ENCODE measurements around the gene ABCB11. TPM values are rescaled to one million over a fixed set of nuclear protein-coding genes. Genes with fewer than 3 reads are reported as not detected.

Gene ABCB11
- total and polyA plus RNA-seq, 10 donors, result 0.03 to 0.32 (median 0.12) TPM; not detected in 3

DNA sequence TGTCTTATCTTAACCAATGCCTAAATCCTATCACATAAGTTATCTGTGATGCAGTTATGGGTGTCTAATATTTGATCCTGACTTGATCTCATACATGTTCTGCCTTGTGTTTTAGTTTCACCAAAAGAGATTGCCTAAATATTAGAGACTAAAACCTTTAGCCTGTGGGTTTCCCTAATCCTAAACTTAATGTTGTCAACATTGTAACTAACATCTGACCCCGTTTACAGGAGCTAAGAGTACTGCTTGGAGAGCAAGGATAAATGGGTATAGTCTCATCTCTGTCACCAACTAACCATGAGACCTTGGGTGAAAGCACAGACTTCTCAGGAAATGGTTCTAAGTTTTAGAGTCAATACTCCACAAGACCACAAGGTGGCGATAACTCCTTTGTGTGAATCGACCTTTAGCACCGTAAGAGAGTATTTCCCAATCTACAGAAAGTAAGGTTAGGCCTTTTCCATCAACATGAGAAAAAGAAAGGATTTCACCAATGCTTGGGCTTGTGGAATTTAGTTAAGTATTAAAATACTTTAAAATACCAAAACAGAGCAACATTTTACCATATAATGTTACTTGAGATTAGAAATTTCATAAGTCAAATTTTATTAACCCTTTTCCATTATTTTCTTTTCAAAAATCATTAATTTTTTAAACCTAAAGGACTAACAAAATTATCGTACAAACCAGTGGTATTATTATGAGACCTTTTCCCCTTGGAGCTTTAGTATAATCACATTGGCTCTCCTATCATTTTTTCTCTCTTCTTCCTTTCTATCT, 69.5 kb downstream of the ABCB11 start:
- WGBS, 5 donors, result 15 to 20% (median 18%) methylated on average over 5 of the region's 5 CpGs
- H3K36me3 ChIP-seq, result no peaks in the 10 kb centered on the region
- H3K4me1 ChIP-seq, result peaks cover 0 to 11% (median 3%) of the 10 kb centered on the region in 6 donors
- no peak overlapping the region for H3K27ac ChIP-seq
- DNase-seq, result no peak
- H3K27me3 ChIP-seq (replicated peaks in 1 of 7), result no peaks in the 10 kb centered on the region
- intact Hi-C loops (cut with DNase I; ENCODE audit: low total_unique reads), result loop anchor here (5.0 kb wide), 1 partner anchor 181 kb away; no protein-coding TSS in a partner anchor
- H3K9me3 ChIP-seq, result no peaks in the 10 kb centered on the region
- no peak overlapping the region for H3K4me3 ChIP-seq
- TF ChIP-seq, protein P1, sequence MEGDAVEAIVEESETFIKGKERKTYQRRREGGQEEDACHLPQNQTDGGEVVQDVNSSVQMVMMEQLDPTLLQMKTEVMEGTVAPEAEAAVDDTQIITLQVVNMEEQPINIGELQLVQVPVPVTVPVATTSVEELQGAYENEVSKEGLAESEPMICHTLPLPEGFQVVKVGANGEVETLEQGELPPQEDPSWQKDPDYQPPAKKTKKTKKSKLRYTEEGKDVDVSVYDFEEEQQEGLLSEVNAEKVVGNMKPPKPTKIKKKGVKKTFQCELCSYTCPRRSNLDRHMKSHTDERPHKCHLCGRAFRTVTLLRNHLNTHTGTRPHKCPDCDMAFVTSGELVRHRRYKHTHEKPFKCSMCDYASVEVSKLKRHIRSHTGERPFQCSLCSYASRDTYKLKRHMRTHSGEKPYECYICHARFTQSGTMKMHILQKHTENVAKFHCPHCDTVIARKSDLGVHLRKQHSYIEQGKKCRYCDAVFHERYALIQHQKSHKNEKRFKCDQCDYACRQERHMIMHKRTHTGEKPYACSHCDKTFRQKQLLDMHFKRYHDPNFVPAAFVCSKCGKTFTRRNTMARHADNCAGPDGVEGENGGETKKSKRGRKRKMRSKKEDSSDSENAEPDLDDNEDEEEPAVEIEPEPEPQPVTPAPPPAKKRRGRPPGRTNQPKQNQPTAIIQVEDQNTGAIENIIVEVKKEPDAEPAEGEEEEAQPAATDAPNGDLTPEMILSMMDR (IDR thresholded peaks at IDR 0.05 in 8 of 11, conservative IDR thresholded peaks at IDR 0.05 in 3 of 11), result peak; percentile 61 to 85 (median 77)
- TF ChIP-seq POLR2AphosphoS5 (IDR thresholded peaks at IDR 0.05) (no peak), POLR2A (IDR thresholded peaks at IDR 0.05) (no peak)

DNA sequence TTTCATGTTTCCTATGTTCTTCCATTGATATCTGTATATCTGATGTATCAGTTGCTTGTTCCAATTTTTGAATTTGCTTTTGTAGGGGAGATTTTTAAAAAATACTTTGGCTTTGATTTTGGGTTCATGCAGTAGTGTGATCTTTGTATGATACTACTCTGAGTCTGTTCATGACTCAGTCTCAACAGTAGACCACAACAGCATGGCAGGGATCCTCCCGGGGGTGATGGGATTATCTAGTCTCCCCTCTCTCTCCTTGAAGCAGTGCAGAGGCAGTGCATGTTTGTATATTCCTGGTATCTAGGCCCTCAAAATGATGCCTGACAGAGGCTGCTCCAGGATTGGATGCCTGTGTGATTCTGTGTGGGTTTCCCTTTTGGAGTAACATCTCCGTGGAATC, 74.7 kb downstream of the ABCB11 start:
- no peaks in the 10 kb centered on the region for H3K4me1 ChIP-seq
- WGBS, 5 donors, result 89 to 97% (median 94%) methylated on average over 2 of the region's 2 CpGs
- H3K4me3 ChIP-seq, result no peak overlapping the region
- TF ChIP-seq POLR2A (IDR thresholded peaks at IDR 0.05) (no peak), POLR2AphosphoS5 (IDR thresholded peaks at IDR 0.05) (no peak)
- TF ChIP-seq, protein P1 (IDR thresholded peaks at IDR 0.05 in 8 of 11, conservative IDR thresholded peaks at IDR 0.05 in 3 of 11), result no peak
- peaks cover 0 to 24% (median 11%) of the 10 kb centered on the region in 8 donors for H3K9me3 ChIP-seq
- no peaks in the 10 kb centered on the region for H3K27me3 ChIP-seq (replicated peaks in 1 of 7)
- no peaks in the 10 kb centered on the region for H3K36me3 ChIP-seq
- no peak overlapping the region for H3K27ac ChIP-seq
- no peak for DNase-seq
- intact Hi-C loops (cut with DNase I; ENCODE audit: low total_unique reads), result no loop called here

DNA sequence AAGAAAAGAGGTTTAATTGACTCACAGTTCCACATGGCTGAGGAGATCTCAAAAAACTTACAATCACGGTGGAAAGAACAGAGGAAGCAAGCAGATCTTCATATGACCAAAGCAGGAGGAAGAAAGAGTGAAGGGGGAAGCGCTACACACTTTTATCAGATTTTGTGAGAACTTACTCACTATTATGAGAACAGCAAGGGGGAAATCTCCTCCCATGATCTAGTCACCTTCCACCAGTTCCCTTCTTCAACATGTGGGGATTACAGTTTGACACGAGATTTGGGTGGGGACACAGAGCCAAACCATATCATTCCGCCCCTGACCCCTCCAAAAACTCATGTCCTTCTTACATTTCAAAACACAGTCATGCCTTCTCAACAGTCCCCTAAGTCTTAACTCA, 75.8 kb downstream of the ABCB11 start:
- TF ChIP-seq, protein P1 (IDR thresholded peaks at IDR 0.05 in 8 of 11, conservative IDR thresholded peaks at IDR 0.05 in 3 of 11), result no peak
- TF ChIP-seq POLR2A (IDR thresholded peaks at IDR 0.05) (no peak), POLR2AphosphoS5 (IDR thresholded peaks at IDR 0.05) (no peak)
- no peak for DNase-seq
- Histone ChIP-seq H3K4me3 (no peak overlapping the region), H3K9me3 (peaks cover 0 to 26% (median 12%) of the 10 kb centered on the region in 8 donors), H3K27ac (no peak overlapping the region), H3K27me3 (replicated peaks in 1 of 7) (no peaks in the 10 kb centered on the region), H3K4me1 (no peaks in the 10 kb centered on the region), H3K36me3 (no peaks in the 10 kb centered on the region)
- intact Hi-C loops (cut with DNase I; ENCODE audit: low total_unique reads), result no loop called here
- 83 to 93% (median 89%) methylated on average over 4 of the region's 4 CpGs for WGBS, 5 donors

DNA sequence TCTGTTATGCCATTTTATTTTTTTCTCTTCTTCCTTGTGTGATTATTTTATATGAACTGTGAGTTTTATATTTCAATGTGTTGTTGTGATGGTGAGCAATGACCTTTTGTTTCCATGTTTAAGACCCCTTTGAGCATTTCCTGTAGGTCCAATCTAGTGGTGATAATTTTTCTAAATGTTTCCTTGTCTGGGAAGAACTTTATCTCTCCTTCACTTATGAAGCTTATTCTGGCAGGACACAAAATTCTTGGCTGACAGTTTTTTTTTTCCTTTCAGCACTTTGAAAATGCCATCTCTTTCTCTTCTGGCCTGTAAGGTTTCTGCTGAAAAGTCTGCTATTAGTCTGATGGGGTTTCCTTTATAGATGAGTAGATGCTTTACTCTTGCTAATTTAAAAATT, 76.9 kb downstream of the ABCB11 start:
- Histone ChIP-seq H3K4me1 (no peaks in the 10 kb centered on the region), H3K9me3 (peaks cover 0 to 26% (median 12%) of the 10 kb centered on the region in 8 donors), H3K4me3 (no peak overlapping the region), H3K36me3 (no peaks in the 10 kb centered on the region), H3K27me3 (replicated peaks in 1 of 7) (no peaks in the 10 kb centered on the region), H3K27ac (no peak overlapping the region)
- TF ChIP-seq POLR2A (IDR thresholded peaks at IDR 0.05) (no peak), POLR2AphosphoS5 (IDR thresholded peaks at IDR 0.05) (no peak)
- TF ChIP-seq, protein P1 (IDR thresholded peaks at IDR 0.05 in 8 of 11, conservative IDR thresholded peaks at IDR 0.05 in 3 of 11), result no peak
- no peak for DNase-seq
- intact Hi-C loops (cut with DNase I; ENCODE audit: low total_unique reads), result no loop called here

Data from spleen (tissue), 11 donors.